ENCODE measurements around the gene RMND5B. TPM values are rescaled to one million over a fixed set of nuclear protein-coding genes. Genes with fewer than 3 reads are reported as not detected.

The RMND5B gene
- total and polyA plus RNA-seq, 2 of the 13 experiments (the other 11 are each of a cell fraction or from before 2014, with no cell fraction given), result 18.6 to 20.4 TPM

GRCh38 chr5:178111925-178112324 lies 18.9 kb upstream of the RMND5B start:
- Histone ChIP-seq H3K4me2 (ENCODE audit: low read depth, low read length) (no peak overlapping the region), H3K27ac (ENCODE audit: extremely low read length, insufficient read depth, low read length) (no peak overlapping the region), H3K27me3 (ENCODE audit: control insufficient read depth in 1 of 2, insufficient read depth in 2 of 2, low read length in 2 of 2) (peaks cover 11 to 60% of the 10 kb centered on the region in 2 experiments), H3K4me1 (ENCODE audit: insufficient read depth, low read length) (peaks cover 15% of the 10 kb centered on the region), H3K9ac (ENCODE audit: insufficient read depth, low read depth, low read length) (no peak overlapping the region), H3K36me3 (replicated peaks in 1 of 2; ENCODE audit: control insufficient read depth in 1 of 2, insufficient read depth in 2 of 2, low read length in 2 of 2) (no peaks in the 10 kb centered on the region), H3K79me2 (ENCODE audit: insufficient read depth, low read length) (no peaks in the 10 kb centered on the region), H3K9me3 (ENCODE audit: low read length) (no peaks in the 10 kb centered on the region), H4K20me1 (ENCODE audit: insufficient read depth, low read length) (no peaks in the 10 kb centered on the region), H2AFZ (ENCODE audit: low read length) (no peak overlapping the region), H3K4me3 (replicated peaks in 1 of 3; ENCODE audit: insufficient read depth in 1 of 3, low read depth in 2 of 3, low read length in 3 of 3) (no peak overlapping the region)
- intact Hi-C loops (cut with micrococcal nuclease; ENCODE audit: unreplicated experiment) (no loop called here), in situ Hi-C loops (cut with HindIII; ENCODE audit: extremely low pct_ligation_motif_present, low pct_unique_long_range_greater_than_20kb) (no loop called here)
- no peak for TF ChIP-seq ZNF343 (CRISPR knock-in tag; IDR thresholded peaks at IDR 0.05)
- peak; percentile 37; the same call in 1 of the 2 replicates for TF ChIP-seq CEBPB (IDR thresholded peaks at IDR 0.05; ENCODE audit: borderline replicate concordance, low read depth, low read length)
- TF ChIP-seq, protein P1, sequence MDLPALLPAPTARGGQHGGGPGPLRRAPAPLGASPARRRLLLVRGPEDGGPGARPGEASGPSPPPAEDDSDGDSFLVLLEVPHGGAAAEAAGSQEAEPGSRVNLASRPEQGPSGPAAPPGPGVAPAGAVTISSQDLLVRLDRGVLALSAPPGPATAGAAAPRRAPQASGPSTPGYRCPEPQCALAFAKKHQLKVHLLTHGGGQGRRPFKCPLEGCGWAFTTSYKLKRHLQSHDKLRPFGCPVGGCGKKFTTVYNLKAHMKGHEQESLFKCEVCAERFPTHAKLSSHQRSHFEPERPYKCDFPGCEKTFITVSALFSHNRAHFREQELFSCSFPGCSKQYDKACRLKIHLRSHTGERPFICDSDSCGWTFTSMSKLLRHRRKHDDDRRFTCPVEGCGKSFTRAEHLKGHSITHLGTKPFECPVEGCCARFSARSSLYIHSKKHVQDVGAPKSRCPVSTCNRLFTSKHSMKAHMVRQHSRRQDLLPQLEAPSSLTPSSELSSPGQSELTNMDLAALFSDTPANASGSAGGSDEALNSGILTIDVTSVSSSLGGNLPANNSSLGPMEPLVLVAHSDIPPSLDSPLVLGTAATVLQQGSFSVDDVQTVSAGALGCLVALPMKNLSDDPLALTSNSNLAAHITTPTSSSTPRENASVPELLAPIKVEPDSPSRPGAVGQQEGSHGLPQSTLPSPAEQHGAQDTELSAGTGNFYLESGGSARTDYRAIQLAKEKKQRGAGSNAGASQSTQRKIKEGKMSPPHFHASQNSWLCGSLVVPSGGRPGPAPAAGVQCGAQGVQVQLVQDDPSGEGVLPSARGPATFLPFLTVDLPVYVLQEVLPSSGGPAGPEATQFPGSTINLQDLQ (CRISPR knock-in tag; IDR thresholded peaks at IDR 0.05), result no peak
- no peak for TF ChIP-seq SP4 (CRISPR knock-in tag; IDR thresholded peaks at IDR 0.05)
- no peak for TF ChIP-seq HNRNPL (IDR thresholded peaks at IDR 0.05; ENCODE audit: low read depth, low read length)
- TF ChIP-seq, protein P2, sequence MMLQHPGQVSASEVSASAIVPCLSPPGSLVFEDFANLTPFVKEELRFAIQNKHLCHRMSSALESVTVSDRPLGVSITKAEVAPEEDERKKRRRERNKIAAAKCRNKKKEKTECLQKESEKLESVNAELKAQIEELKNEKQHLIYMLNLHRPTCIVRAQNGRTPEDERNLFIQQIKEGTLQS (CRISPR knock-in tag; IDR thresholded peaks at IDR 0.05), result no peak
- ChIA-PET CTCF (ENCODE audit: low intra/inter-chr PET ratio, low total read pairs) (no interaction called here), POLR2A (no interaction called here)
- no TSS peak for BruUV-seq (replicated peaks)
- FAIRE-seq, result no peak
- DNase-seq (ENCODE audit: low spot score), result no peak
- WGBS (ENCODE audit: low lambda C conversion rate), result 26% methylated on average over 3 of the region's 3 CpGs
- ATAC-seq, result no peak

- Histone ChIP-seq H3K4me3 (replicated peaks in 1 of 3; ENCODE audit: insufficient read depth in 1 of 3, low read depth in 2 of 3, low read length in 3 of 3) (no peak overlapping the region), H3K9me3 (ENCODE audit: low read length) (no peaks in the 10 kb centered on the region), H3K9ac (ENCODE audit: insufficient read depth, low read depth, low read length) (no peak overlapping the region), H3K4me2 (ENCODE audit: low read depth, low read length) (no peak overlapping the region), H3K36me3 (replicated peaks in 1 of 2; ENCODE audit: control insufficient read depth in 1 of 2, insufficient read depth in 2 of 2, low read length in 2 of 2) (no peaks in the 10 kb centered on the region), H4K20me1 (ENCODE audit: insufficient read depth, low read length) (no peaks in the 10 kb centered on the region), H3K4me1 (ENCODE audit: insufficient read depth, low read length) (peaks cover 15% of the 10 kb centered on the region), H2AFZ (ENCODE audit: low read length) (no peak overlapping the region), H3K79me2 (ENCODE audit: insufficient read depth, low read length) (no peaks in the 10 kb centered on the region), H3K27me3 (ENCODE audit: control insufficient read depth in 1 of 2, insufficient read depth in 2 of 2, low read length in 2 of 2) (peaks cover 11 to 64% of the 10 kb centered on the region in 2 experiments), H3K27ac (ENCODE audit: extremely low read length, insufficient read depth, low read length) (no peak overlapping the region)
- intact Hi-C loops (cut with micrococcal nuclease; ENCODE audit: unreplicated experiment), result no loop called here
- POLR2A ChIA-PET, result no interaction called here
- DNase-seq (ENCODE audit: low spot score), result no peak
- in situ Hi-C loops (cut with HindIII; ENCODE audit: extremely low pct_ligation_motif_present, low pct_unique_long_range_greater_than_20kb), result no loop called here
- 42% methylated on average over 5 of the region's 5 CpGs for WGBS (ENCODE audit: low lambda C conversion rate)
- FAIRE-seq, result no peak
- no TSS peak for BruUV-seq (replicated peaks)
- CTCF ChIA-PET (ENCODE audit: low intra/inter-chr PET ratio, low total read pairs), result no interaction called here
- ATAC-seq, result no peak
- TF ChIP-seq AKNA (CRISPR knock-in tag; IDR thresholded peaks at IDR 0.05; ENCODE audit: borderline replicate concordance), result no peak
- no peak for TF ChIP-seq FOXP1 (IDR thresholded peaks at IDR 0.05)
- TF ChIP-seq FOXP1 (CRISPR knock-in tag; IDR thresholded peaks at IDR 0.05), result no peak
- no peak for TF ChIP-seq SMAD3 (CRISPR knock-in tag; IDR thresholded peaks at IDR 0.05)
- TF ChIP-seq ZNF720 (CRISPR knock-in tag; IDR thresholded peaks at IDR 0.05), result no peak
- TF ChIP-seq PRPF4 (IDR thresholded peaks at IDR 0.05; ENCODE audit: low read depth, low read length, poor library complexity, severe bottlenecking), result no peak
Measured at GRCh38 chr5:178112545-178112944, 18.3 kb upstream of the RMND5B start.

Data from HepG2 (cell line).